NCI-H187 (cell line): Measurements from ENCODE around the gene UVRAG.
"Not testable (repeated sequence)": the region's sequence is repeated elsewhere in the genome, so short reads cannot be mapped to it uniquely, and the experiment has no call there.

Experiments
- DNase-seq, 2 experiments: peaks; one replicate each; lab custom pipeline; 2025; lab: John Stamatoyannopoulos, UW

UVRAG gene

GRCh38 chr11:75845324-75845723, 30.3 kb downstream of the UVRAG start:
- no peak for DNase-seq

GRCh38 chr11:75849894-75850293, 34.9 kb downstream of the UVRAG start:
- no peak for DNase-seq

- DNase-seq, result no peak
Observed at GRCh38 chr11:75850787-75851186, 35.8 kb downstream of the UVRAG start.

- no peak for DNase-seq
Observed at GRCh38 chr11:75851203-75851602, 36.2 kb downstream of the UVRAG start.

GRCh38 chr11:75852406-75853017, 37.5 kb downstream of the UVRAG start:
- DNase-seq, result no peak

- not testable (repeated sequence) for DNase-seq
Observed at GRCh38 chr11:75853563-75853962, 38.6 kb downstream of the UVRAG start.

GRCh38 chr11:75853971-75854370, 39.0 kb downstream of the UVRAG start:
- DNase-seq, result no peak

GRCh38 chr11:75855206-75855605, 40.2 kb downstream of the UVRAG start:
- no peak for DNase-seq

- no peak for DNase-seq
Observed at GRCh38 chr11:75856912-75857311, 41.9 kb downstream of the UVRAG start.

- no peak for DNase-seq
Observed at GRCh38 chr11:75858042-75858441, 43.0 kb downstream of the UVRAG start.

GRCh38 chr11:75858613-75859012, 43.6 kb downstream of the UVRAG start:
- DNase-seq, result no peak

- no peak for DNase-seq
Observed at GRCh38 chr11:75859614-75860013, 44.6 kb downstream of the UVRAG start.

GRCh38 chr11:75862437-75862836, 47.4 kb downstream of the UVRAG start:
- DNase-seq, result no peak

- peak in 1 of 2 experiments; percentile 38 for DNase-seq
Observed at GRCh38 chr11:75867778-75868374, 52.9 kb downstream of the UVRAG start.

GRCh38 chr11:75868990-75869389, 54.0 kb downstream of the UVRAG start:
- DNase-seq, result no peak

- DNase-seq, result no peak
Observed at GRCh38 chr11:75869661-75870455, 54.8 kb downstream of the UVRAG start.

GRCh38 chr11:75872887-75873416, 57.9 kb downstream of the UVRAG start:
- no peak for DNase-seq

- no peak for DNase-seq
Observed at GRCh38 chr11:75873417-75874221, 58.6 kb downstream of the UVRAG start.

GRCh38 chr11:75874684-75875341, 59.8 kb downstream of the UVRAG start:
- no peak for DNase-seq

GRCh38 chr11:75877327-75877726, 62.3 kb downstream of the UVRAG start:
- DNase-seq, result not testable (repeated sequence)

GRCh38 chr11:75877931-75878330, 62.9 kb downstream of the UVRAG start:
- not testable (repeated sequence) for DNase-seq

- no peak for DNase-seq
Observed at GRCh38 chr11:75878933-75879332, 63.9 kb downstream of the UVRAG start.
